Fibroblast of mammary gland (primary cell): ENCODE data around the gene PRKX.
A peak's percentile ranks its signal among the peaks of the same experiment; 100 is the strongest.
"Not testable (repeated sequence)": the region's sequence is repeated elsewhere in the genome, so short reads cannot be mapped to it uniquely, and the experiment has no call there.

Experiments used
- DNase-seq: peaks from one replicate; pipeline ENCODE4 v3.0.0-alpha.2; 2010; ENCODE audit warnings: low read depth
- H3K4me3 ChIP-seq: 2 replicates; pipeline ENCODE4 v1.5.1; 2011; ENCODE audit warnings: low read depth, mild to moderate bottlenecking, low read length, moderate library complexity; ENCODE audit not compliant: control insufficient read depth
- TF ChIP-seq, protein P1 (sequence below): conservative IDR thresholded peaks from 2 replicates; pipeline ENCODE4 v1.5.1; 2011; ENCODE audit warnings: low read depth, low read length, inconsistent platforms; ENCODE audit not compliant: control insufficient read depth, insufficient read depth

PRKX gene

DNA sequence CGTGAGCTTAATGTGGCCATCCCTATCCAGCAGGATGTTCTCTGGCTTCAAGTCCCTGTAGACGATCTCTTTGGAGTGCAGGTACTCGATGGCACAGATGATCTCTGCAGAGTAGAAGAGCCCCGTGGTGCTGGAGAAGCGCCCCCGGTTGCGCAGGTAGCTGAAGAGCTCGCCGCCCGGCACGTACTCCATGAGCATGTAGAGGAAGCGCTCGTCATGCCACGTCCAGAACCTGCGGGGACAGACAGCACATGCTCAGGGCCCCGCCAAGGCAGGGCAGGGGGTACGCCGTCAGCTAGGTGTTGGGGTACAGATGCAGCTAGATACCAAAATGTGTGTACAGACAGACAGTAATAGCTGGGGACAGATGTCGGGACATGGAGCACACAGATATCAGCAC lies 58.3 kb downstream of the PRKX start:
- TF ChIP-seq, protein P1, sequence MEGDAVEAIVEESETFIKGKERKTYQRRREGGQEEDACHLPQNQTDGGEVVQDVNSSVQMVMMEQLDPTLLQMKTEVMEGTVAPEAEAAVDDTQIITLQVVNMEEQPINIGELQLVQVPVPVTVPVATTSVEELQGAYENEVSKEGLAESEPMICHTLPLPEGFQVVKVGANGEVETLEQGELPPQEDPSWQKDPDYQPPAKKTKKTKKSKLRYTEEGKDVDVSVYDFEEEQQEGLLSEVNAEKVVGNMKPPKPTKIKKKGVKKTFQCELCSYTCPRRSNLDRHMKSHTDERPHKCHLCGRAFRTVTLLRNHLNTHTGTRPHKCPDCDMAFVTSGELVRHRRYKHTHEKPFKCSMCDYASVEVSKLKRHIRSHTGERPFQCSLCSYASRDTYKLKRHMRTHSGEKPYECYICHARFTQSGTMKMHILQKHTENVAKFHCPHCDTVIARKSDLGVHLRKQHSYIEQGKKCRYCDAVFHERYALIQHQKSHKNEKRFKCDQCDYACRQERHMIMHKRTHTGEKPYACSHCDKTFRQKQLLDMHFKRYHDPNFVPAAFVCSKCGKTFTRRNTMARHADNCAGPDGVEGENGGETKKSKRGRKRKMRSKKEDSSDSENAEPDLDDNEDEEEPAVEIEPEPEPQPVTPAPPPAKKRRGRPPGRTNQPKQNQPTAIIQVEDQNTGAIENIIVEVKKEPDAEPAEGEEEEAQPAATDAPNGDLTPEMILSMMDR, result no peak

DNA sequence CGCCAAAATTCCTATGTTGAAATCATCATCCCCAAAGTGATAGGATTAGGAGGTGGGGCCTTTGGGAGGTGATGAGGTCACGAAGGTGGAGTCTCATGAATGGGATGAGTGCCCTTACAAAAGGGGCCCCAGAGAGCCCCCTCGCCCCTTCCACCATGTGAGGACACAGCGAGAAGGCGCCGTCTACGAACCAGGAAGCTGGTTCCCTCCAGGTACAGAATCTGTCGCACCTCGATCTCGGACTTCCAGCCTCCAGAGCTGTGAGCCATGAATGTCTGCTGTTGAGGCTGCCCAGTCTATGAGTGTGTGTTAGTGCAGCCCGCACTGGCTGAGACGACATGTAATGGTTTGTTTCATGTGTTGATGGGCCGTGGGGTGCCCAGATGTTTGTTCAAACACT lies 60.3 kb downstream of the PRKX start:
- no peak overlapping the region for H3K4me3 ChIP-seq
- no peak for DNase-seq
- TF ChIP-seq, protein P1, result no peak

More for the DNA sequence above, 58.3 kb downstream of the PRKX start:
- no peak for DNase-seq
- H3K4me3 ChIP-seq, result no peak overlapping the region

DNA sequence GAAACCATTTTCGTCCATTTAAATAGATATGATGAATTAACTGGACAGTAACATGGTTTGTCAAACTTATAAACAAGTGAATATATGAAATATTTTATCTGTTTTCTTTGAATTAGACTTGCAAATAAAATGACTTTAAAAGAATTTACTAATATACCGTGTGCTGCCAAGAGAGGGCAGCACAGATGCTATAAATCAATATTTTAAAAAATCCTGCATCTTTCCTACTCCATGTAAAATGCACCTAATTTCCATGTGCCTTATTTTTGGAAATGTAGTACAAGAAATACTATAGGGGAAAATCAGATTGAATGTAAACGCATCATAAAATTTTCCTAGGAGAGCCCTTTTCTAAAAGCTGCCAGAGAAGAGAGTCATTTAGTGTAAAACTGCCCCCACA lies 62.2 kb downstream of the PRKX start:
- peak; percentile 47 for DNase-seq
- H3K4me3 ChIP-seq, result no peak overlapping the region
- TF ChIP-seq, protein P1, result peak; percentile 54

DNA sequence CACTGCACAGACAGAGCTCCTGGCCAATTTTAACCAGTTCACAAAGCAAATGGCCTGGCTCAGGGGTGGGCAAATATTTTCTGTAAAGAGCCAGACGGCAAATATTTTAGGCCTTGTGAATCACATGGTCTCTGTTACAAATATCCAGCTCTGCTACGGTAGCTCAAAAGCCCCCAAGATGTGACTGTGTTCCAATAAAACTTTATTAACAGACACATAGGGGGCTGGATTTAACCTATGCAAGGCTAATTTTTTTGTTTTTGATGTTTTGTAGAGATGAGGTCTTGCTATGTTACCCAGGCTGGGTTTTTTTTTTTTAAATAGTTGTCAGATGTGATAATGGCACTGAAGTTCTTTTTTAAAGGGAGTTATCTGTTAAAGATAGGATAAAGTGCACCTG lies 65.4 kb downstream of the PRKX start:
- TF ChIP-seq, protein P1, result no peak
- H3K4me3 ChIP-seq, result no peak overlapping the region
- DNase-seq, result no peak

DNA sequence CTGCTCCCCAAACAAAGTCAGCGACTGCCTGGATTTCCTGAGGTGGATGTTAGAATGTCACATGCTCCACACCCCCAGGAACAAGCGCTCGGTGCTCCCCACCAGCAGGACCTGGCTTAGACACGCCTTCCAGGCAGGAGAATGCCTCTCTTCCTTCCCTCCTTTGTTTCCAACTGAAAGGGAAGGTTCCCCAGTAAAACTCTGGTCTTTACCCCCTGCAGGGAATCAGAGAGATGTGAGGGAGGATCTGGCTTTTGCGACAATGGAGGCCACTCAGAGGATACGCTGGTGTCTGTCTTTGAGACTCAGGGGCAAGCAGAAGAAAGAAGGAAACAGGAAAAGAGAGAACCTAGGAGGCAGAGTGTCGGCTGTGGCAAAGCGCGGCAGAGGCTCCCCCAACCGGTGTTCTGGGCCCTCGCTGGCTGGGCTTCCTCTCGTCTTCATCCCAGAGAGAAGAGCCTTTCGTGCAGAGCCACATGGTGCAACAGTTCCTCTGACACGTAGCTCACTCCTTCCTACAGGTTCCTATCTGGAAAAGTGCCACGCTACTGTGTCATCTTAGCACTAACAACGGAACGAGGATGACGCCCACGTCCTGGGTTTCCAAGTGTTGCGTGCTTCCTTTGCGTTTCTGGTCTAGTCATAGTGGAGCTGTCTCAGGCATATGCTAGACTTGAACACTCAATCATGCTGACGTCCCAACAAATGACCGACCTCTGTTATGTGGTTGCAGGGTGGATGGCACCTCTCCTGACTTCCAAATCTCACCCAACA lies 73.4 kb downstream of the PRKX start:
- DNase-seq, result peak; percentile 29
- not testable (repeated sequence) for H3K4me3 ChIP-seq

DNA sequence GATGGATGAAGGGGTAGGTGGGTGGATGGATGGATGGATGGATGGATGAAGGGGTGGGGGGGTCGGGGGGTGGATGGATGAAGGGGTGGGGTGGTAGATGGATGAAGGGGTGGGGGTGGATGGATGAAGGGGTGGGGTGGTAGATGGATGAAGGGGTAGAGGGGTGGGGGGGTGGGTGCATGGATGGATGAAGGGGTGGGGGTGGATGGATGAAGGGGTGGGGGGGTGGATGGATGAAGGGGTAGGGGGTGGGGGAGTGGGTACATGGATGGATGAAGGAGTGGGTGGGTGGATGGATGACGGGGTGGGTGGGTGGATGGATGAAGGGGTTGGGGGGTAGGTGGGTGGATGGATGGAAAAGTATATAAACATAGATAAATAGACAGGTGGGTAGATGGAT lies 74.2 kb downstream of the PRKX start:
- TF ChIP-seq, protein P1, result no peak
- H3K4me3 ChIP-seq, result no peak overlapping the region
- no peak for DNase-seq

DNA sequence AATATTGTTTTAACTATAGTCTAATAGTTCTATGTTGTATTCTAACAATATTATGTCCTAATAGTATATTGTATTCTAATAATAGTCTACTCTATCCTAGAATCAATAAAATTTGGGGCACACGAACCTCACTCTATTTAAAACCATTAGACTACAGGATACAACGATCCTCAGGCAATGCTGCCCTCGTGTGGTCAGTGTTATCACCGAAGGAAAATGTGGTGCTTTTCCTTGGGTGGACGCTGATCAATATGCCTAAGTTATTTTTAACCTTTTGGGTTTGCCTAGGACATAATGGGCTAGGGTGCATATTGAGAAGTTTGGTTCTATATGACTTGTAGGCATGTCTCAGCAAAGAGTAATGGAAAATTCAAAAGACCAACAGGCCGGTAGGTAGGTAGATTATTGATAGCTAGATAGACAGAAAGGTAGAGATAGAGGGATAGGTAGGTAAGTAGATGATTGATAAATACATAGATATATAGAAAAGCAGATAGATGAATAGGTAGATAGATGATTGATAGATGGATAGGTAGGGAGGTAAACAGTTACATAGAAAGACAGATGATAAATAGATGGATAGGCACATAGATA lies 75.1 kb downstream of the PRKX start:
- TF ChIP-seq, protein P1, result peak; percentile 69
- DNase-seq, result peak; percentile 59
- H3K4me3 ChIP-seq, result no peak overlapping the region
